Stomach (tissue), 4 donors: ENCODE measurements around the gene AP5Z1.

Experiments
- CTCF ChIP-seq, 7 experiments: fragments of 450-650 bp in 4 of 7; fragments of 200-600 bp in 3 of 7; sonication (generic) in 3 of 7; IDR thresholded peaks; one replicate each; pipeline ENCODE4 v1.5.1; 2016 to 2019; ENCODE audit warnings: antibody characterized with exemption in 7 of 7, control low read depth in 2 of 7, mild to moderate bottlenecking in 1 of 7
- POLR2A ChIP-seq, 4 donors: fragments of 450-650 bp; IDR thresholded peaks; one replicate each; pipeline ENCODE4 v1.6.1; 2016; ENCODE audit warnings: antibody characterized with exemption in 4 of 4, control low read depth in 2 of 4, mild to moderate bottlenecking in 1 of 4, moderate library complexity in 1 of 4
- POLR2AphosphoS5 ChIP-seq, 3 donors: sonication (generic); formaldehyde crosslinking; IDR thresholded peaks; one replicate each; pipeline ENCODE4 v1.6.1; 2016; ENCODE audit warnings: antibody characterized with exemption in 3 of 3

GRCh38 chr7:4823441-4824119 is 48.2 kb downstream of the AP5Z1 start:
- TF ChIP-seq POLR2AphosphoS5 (IDR thresholded peaks at IDR 0.05), result no peak
- TF ChIP-seq CTCF (IDR thresholded peaks at IDR 0.05), result no peak
- TF ChIP-seq POLR2A (IDR thresholded peaks at IDR 0.05), result no peak
